IPS DF 4.7 (cell line): ENCODE measurements around the gene MB21D2.
"Not testable (repeated sequence)": the region's sequence is repeated elsewhere in the genome, so short reads cannot be mapped to it uniquely, and the experiment has no call there.

Experiments used
- DNase-seq: peaks from one replicate; pipeline ENCODE4 v3.0.0-alpha.2; 2013; ENCODE audit warnings: low spot score; ENCODE audit errors: extremely low read depth

Gene MB21D2

DNA sequence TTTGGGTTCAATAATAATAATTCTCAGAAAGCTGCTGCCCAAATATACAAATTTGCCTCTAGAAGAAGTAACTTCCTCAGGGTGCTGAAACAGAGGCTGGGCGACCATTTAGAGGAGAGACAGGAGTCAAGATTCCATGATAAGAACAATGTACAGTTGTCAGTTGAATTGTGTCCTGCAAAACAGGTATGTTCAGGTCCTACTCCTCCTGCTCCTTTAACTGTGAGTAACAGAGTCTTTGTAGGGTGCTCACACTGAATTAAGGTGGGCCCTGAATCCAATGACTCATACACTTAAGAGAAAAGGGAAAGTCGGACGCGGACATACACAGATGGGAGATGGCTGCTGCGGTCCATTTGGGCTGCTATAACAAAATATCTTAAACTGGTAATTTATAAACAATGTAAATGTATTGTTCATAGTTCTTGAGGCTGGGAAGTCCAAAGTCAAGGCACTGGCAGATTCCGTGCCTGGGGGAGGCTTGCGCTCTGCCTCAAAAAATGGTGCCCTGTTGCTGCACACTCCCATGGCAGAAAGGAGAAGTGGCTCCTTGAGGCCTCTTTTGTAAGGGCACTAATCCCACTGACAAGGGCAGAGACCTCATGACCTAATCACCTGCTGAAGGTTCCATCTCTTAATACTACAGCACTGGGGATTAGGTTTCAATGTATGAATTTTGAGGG, 55.1 kb downstream of the MB21D2 start:
- DNase-seq: no peak

DNA sequence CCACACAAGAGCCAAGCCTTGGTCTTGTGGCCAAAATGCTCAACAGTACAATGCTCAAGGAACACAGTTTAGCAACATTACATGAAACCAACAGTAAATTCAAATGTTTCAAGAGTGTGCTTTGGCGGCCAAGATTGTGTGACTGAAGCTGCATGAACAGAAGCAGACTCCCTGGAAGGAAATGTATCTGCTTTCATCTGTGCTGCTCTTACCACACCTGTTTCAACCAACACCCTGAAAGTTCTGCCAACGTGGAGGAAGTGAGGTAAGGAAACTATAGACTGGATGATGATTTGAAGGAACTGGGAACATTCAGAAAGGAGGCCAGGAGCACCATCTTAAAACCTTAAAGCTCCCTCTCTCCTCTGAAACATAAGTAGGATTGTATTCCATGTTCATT, 55.7 kb downstream of the MB21D2 start:
- DNase-seq: no peak

DNA sequence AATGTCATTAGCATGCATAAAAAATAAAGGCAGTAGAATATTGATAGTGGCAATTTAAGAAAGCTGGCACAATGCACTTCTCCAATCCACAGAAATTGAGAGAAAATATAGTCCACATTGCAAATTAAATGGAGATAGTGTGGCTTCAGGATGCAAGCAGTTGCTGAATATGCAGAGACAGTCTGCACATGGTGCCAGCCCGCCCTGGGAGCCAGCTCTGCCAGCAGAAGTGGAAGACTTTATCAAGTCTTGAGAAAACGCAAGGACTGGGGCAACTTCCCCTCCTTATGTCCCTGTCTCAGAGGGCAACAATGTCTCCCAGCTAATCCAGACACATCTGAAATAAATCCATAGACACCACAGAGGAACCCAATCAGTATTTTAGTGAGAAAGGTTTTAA, 57.2 kb downstream of the MB21D2 start:
- DNase-seq: no peak

DNA sequence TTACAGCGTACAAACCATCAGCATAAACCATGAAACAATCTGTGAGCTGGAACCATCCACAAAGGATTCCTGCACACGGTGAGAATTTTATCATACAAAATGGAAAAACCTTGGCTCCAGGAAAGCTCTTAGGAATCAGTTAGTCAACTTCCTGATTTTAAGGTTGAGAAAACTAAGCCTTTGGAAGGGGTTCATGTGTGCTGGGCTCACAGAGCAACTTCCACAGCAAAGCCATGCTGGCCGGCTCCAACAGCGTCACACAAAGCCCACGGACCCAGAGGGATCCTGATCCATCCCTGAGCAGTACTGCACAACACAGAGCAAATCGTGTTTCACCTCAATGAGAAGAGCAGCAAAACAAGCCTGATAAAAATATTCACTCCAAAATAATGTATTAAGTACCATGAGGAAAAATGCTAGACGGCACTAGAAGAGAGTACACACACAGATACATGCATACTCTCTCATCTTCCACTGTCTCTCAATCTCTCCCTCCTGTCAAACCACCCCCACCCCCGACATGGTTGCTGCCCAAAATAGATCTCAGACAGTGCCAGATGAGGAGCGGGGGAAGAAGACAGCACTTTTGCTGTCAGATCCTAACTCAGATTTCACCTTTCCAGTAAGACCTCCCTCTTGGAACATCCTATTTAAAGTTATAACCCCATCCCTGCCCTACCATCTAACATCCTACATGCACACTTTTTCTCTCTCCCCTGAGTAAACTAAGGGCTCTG, 58.6 kb downstream of the MB21D2 start:
- DNase-seq: no peak

DNA sequence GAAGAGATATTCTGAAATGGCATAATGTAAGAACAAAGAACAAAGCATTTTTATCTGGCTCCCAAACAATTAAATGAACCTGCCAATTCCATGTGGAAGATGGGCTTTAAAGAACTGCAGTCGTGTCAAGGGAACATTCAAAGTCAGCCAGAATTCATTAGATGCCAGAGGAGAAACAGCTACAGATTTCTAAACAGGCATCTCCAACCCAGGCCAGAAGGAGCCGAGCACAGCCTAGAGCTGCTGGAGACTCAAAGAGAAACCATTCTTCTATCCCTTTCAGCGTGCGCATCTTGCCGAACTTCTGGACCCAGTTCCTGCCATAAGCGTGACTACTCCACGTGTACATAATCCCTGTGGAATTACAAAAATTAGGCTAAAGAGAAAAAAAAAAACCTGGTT, 60.4 kb downstream of the MB21D2 start:
- no peak for DNase-seq

DNA sequence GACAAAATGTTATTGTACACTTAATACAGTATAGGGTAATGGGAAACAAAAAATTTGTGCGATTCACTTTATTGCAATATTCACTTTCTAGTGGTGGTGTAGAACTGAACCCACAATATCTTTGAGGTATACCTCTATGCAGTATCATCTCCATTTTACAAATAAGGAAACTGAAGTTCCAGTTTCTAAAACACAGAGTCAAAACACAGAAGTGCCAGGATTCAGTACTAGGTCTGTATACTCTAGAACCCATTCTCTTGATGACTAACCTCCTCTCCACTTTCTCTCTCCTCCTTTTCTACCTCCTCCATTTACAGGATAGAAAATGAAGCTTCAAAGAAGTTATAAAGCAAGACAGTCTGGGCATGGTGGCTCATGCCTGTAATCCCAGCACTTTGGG, 62.2 kb downstream of the MB21D2 start:
- no peak for DNase-seq

DNA sequence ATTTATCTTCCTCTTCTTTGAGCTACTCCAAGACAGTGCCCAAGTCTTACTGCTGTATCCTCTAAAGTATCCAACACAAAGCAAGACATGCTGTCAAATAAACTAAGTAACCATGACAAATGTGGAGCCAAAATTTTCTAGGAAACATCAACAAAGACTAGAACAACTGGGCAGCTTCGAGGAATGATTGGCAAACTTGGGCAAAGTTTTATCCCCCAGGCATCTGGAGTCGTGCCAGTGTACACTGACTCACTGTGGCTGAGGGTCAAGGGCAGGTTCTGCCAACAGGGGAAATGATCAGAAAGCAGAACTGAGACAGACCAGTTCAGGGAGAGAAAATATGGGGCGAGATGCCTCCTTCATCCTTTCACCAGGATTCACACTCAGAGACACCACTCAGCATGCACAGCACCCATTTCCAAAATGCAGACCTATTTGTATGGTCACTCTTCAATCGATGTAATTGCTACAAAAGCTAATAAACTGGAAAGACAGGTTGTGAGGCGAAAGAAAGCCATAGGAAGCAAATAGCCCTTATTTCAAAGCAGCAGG, 65.8 kb downstream of the MB21D2 start:
- no peak for DNase-seq

DNA sequence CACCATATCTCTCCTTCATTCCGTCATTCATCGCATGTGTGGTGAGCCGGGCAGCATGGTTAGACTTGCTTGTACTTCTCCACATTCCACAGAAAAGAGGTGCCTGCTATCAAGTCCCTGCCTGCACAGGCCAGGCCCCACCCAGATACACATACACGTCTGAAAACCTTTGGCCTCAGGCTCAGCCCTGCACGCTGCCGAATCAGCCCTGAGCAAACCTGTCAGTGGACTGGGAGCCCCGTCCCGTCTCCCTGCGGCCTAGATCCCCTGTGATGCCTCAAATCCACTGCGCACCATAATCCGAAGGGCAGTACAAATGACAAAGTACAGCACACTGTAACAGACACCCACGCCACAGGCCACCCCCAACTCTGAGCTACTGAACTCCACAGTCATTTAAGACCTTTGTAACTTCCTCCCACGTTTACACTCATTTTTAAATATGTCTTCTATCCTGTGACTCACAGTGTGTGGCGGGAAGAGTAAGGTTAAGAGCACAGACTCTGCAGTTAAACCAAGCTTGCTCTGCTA, 67.1 kb downstream of the MB21D2 start:
- no peak for DNase-seq

DNA sequence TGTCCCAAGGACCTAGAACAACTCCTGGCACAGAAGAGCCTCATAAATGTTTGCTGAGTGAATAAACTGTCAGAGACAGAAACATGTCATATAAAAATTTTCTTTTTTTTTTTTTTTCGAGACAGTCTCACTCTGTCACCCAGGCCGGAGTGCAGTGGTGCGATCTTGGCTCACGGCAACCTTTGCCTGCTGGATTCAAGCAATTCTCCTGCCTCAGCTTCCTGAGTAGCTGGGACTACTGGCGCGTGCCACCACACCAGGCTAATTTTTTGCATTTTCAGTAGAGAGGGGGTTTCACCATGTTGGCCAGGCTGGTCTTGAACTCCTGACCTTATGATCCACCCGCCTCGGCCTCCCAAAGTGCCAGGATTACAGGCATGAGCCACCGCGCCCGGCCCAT, 67.8 kb downstream of the MB21D2 start:
- not testable (repeated sequence) for DNase-seq

DNA sequence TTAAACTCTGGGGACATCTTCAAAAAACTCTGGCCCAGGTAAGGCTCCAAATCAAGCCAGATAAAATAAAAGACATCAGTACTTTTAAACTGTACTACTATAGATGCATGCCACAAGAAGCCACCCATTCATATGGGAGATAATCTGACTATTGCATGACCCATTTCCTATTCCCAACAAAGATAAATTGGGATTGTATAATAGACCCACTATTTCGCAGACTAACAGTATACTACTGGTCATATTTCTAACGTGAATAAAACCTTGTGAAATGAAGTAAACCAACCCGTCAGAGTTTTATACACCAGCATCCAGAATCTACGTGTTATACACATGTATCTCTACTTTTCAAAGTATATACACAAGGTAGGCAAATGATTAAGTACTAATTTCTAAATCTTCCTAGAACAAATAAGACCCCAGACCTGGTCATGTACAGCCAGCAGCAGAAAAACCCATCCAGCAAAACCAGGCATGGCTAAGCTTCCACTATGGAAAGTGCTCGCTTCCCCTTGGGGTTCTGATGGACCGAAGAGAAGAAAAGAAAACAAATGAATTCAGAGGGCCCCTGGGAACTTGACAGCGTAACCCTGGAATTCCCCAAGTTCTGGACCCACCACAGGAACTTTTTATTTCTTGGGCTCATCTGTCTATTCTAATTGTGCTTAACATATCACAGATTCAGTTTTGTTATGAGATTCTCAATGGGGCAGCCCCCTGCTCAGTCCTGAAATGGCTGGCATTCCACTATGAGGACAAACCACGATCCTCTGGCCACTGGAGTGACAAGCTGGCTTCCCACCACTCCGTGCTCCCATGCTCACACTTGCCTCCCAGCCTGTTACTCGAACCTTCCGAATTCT, 69.1 kb downstream of the MB21D2 start:
- no peak for DNase-seq

DNA sequence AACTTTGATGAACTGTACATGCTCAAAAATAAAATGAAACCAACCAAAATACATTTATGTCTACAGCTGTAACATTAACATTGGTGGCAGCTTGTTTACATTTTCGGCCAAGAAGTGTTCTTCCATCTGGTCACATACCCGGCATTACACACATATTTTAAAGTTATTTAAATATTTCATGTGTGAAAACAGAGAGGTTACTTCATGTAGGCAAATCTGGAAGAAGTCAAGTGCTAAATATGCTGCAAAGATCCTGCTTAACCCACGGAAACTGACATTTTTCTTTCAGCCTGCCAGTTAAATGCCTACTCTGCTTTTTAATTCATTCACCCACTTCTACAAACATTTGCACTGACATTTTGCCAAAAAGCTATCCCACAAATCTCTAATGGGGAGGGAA, 69.7 kb downstream of the MB21D2 start:
- no peak for DNase-seq

DNA sequence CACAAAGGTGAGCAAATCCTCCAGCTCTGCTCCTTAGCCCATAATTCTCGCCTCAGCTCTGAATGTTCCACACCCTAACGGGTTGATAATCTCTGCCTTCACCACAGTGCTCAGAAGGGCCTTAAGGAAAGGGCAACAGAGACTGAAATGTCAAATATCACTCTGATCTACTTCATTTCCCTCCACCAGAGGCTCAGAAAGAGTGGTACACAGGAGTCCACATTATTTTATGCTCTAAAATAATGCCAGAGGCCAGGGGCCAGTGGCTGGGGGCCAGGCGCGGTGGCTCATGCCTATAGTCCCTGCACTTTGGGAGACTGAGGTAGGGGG, 72.2 kb downstream of the MB21D2 start:
- DNase-seq: no peak

DNA sequence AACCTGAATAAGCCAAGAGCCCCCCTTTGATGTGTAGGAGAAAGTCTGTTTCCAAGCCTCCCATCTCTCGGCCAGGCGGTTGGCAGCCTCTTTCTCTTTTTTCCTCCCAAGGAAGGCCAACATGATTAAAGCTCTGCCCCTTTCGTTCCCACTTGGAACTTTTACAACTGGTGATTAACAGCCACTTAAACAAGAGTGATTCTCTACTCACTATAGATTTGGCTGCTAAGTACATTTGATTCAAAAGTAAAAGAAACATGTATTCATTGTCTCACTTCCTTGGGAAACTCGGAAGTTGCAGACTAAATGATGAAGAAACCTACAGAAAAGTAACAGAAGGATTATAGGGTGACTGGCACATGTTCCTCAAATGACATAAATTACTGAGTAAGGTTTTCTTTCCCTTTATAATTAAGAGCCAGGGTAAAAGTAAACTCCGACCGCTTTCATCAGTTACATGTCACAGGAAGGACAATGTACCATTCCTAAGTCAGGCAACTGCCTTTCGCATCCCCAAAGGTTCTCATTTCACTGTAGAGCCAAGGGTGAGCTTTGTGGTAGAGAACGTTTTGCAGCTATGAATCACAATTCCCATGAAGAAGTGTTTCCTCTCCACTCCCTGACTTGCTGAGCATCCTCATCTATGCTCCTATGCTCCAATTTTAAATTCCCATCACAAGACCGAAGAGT, 72.7 kb downstream of the MB21D2 start:
- DNase-seq: no peak

DNA sequence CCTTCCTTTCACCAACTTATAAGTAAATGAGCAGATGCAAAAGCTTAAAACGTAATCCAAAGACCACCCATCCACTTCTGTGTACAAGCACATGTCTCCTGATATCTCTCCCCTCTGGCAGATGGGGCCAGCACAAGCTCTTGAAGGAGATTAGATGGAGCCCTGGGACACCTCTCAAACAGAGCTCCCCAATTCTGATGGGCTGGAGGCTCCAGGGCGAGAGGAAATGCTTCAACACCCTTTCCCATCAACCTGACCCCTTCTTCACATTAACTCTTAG, 73.2 kb downstream of the MB21D2 start:
- no peak for DNase-seq

DNA sequence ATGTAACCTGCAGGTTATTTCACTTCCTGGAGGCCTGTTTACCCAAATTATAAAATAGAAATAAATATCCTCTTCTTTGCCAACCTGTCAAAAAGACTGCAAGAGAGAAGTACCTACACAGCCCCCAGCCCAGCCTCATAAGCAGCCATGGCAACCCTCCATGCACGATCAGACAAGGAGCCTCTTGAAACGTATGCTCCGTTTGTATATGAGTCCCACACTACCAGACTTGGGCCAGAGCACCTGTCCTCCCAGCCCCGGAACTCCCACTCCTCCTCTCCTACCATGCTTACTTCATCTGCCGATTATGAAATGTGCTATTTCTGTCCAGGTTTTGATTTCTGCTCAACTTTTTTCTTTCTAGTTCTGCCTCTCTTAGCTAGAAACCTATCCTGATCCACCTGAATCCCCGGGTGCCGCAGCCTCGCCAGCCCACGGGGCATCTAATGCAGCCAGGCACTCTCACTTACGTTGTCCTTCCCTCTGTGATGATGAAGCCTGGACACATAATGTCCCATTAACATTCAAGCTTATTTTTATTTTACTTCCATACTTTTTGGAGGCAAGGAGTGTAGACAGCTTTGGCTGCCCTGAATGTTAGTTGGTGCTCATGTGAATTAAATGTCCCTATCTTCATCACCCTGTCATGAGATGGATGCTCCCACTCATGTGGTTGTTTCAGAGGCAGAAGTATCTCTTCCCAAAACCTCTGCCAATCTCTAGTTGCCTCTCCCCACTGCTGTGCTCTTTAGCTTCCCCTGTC, 73.8 kb downstream of the MB21D2 start:
- no peak for DNase-seq

DNA sequence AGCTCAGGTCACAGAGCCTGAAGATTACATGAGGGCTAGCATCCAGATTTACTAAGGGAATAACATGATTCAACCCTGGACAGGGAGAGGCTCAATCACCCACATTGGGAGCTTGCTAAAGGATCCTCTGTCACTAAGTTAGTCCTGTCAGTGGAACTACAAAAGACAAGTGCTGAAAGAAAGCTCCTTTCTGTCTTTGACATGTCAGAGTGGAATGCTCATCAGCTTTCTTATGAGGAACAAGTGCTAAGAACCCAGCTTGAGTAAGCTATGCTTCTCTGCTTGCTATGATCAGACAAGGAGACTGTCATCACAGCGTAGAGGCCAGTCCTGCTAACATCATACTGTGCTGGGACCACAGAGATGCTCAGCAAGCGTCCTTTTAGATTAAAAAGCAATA, 74.5 kb downstream of the MB21D2 start:
- no peak for DNase-seq

DNA sequence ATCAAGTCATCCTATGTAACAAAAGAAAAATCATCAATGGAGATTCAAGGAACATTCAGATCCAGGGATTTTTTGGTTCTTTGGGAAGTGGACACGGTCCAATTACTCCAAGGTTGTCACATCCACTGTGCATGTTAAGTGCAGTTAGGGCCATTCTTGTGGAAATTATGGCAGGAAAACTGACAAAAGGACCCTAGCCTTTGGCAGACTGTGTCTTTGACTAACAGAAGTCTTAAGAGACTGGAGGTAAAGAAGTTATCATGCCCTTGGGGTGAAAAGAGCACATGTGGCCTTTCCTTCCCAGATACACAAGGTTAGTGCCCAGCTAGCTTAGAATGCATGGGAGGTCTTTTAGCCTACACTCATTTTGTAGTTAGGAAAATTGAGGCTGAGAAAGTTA, 74.9 kb downstream of the MB21D2 start:
- no peak for DNase-seq

DNA sequence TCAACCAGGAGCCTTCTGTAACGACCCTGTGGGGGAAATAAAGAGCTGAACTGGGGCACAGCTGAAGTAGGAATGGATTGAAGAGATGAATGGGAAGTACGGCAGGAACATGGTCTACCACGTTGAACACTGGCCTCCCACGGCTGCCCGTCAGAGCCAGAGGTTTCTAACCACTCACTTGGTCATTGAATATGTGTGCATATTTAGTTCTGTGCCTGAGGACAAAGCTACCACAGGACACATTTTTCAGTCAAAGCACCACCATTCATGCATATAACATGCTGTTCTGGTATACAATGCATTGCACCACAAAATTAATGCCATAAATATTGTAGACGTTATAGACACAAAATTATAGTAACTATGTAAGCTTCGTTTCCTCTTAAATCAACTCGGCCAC, 75.5 kb downstream of the MB21D2 start:
- DNase-seq: no peak

DNA sequence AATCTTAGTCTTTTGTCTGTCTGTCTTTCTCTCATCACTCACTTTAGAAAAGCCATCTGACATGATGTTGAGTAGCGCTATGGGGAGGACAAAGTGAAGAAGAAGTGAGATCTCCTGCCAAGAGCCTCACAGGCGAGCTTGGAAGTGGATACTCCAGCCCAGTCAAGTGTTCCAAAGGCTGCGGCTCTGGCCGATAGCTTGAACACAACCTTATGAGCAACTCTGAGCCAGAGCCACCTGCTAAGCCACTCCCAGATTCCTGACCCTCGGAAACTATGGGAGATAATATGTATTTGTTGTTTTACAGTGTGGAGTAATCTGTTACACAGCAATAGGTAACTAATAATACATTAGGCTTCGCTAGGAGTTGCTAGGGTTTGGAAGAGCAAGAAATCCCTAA, 76.2 kb downstream of the MB21D2 start:
- no peak for DNase-seq

DNA sequence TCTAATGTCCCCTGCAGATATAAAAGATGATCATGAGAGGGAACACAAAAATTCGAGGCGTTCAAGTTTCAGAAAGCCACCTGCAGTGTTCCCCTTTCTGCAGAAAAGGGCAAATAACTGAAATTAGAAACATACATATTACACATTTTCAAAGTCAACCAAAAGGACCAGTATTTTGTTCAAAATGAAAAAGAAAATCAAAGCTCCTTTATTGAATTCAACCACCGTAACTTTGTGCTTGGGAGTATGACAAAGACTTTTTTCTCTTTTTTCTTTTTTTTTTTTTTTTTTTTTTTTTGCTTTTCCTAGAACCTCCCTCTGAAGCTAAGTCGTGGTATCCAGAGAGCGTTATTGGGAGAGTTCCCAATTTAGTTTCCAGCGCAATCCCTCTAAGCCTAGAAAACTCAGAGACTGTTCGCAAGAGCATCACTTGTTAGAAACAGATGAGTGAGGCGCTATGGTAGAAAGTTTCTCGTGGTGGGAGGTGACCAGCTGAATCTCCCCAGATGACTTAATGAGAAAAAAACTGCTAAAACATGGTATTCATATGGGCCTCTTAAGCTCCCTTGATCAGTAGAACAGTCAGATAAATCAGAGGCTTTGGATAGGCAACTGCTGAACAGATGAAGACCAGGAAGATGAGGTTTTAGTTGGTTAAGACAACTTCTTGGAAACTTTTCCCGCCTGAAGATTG, 77.4 kb downstream of the MB21D2 start:
- DNase-seq: no peak
